GM12878 (cell line): Measurements from ENCODE around the gene SCLY.

Experiments used
- TF ChIP-seq, protein P1 (sequence below), 3 experiments: IDR thresholded peaks in 2 of 3; conservative IDR thresholded peaks in 1 of 3; 2 replicates each; pipeline ENCODE4 v1.5.1; 2011; ENCODE audit warnings: low read depth in 3 of 3, low read length in 3 of 3, mild to moderate bottlenecking in 3 of 3, control low read depth in 2 of 3, moderate library complexity in 2 of 3, inconsistent platforms in 1 of 3, mixed read lengths in 1 of 3; ENCODE audit not compliant: control insufficient read depth in 2 of 3, insufficient read depth in 1 of 3; ENCODE audit errors: extremely low read depth in 1 of 3
- TF ChIP-seq, protein P2 (sequence below): IDR thresholded peaks from 2 replicates; pipeline ENCODE4 v1.6.1; 2011; ENCODE audit warnings: low read depth, mild to moderate bottlenecking, low read length, moderate library complexity, borderline replicate concordance; ENCODE audit errors: extremely low read depth

DNA sequence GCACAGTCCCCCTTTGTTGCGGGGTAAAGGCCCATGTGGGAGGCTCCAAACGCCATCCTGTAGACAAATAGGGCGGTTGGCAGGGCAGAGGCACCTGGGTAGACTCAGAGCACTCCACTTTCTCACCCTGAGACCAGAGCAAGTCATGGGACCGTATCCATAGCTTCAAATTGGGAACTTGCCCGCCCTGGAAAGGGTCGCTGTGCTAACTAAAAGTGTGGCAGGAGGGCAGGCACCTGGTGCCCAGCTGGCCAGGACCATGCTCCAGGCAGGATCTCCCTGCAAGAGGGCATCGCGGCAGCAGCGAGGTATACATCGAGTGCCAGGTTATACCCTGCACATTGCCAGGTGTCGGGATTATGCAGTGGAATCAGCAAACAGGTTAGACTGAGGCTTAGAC is 20.8 kb upstream of the SCLY start:
- TF ChIP-seq, protein P1, sequence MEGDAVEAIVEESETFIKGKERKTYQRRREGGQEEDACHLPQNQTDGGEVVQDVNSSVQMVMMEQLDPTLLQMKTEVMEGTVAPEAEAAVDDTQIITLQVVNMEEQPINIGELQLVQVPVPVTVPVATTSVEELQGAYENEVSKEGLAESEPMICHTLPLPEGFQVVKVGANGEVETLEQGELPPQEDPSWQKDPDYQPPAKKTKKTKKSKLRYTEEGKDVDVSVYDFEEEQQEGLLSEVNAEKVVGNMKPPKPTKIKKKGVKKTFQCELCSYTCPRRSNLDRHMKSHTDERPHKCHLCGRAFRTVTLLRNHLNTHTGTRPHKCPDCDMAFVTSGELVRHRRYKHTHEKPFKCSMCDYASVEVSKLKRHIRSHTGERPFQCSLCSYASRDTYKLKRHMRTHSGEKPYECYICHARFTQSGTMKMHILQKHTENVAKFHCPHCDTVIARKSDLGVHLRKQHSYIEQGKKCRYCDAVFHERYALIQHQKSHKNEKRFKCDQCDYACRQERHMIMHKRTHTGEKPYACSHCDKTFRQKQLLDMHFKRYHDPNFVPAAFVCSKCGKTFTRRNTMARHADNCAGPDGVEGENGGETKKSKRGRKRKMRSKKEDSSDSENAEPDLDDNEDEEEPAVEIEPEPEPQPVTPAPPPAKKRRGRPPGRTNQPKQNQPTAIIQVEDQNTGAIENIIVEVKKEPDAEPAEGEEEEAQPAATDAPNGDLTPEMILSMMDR (IDR thresholded peaks at IDR 0.05 in 2 of 3, conservative IDR thresholded peaks at IDR 0.05 in 1 of 3; ENCODE audit: control insufficient read depth in 2 of 3, extremely low read depth in 1 of 3, insufficient read depth in 1 of 3, low read depth in 3 of 3, low read length in 3 of 3), result no peak
- TF ChIP-seq, protein P2, sequence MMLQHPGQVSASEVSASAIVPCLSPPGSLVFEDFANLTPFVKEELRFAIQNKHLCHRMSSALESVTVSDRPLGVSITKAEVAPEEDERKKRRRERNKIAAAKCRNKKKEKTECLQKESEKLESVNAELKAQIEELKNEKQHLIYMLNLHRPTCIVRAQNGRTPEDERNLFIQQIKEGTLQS, result no peak
